Spleen (tissue), 7 donors: ENCODE data around the gene ARHGEF12.

Source experiments
- CTCF ChIP-seq, 11 experiments: fragments of 200-600 bp in 7 of 11; fragments of 450-650 bp in 4 of 11; sonication (generic) in 4 of 11; IDR thresholded peaks in 8 of 11; conservative IDR thresholded peaks in 3 of 11; 1 replicate in 7 of 11; 2 replicates in 4 of 11; pipeline versions ENCODE4 v1.4.0 to v1.8.0; 2016 to 2021; ENCODE audit warnings: antibody characterized with exemption in 11 of 11, inconsistent platforms in 4 of 11, mild to moderate bottlenecking in 1 of 11
- POLR2A ChIP-seq, 3 donors: fragments of 450-650 bp; IDR thresholded peaks; one replicate each; pipeline ENCODE4 v1.5.1; 2017; ENCODE audit warnings: antibody characterized with exemption in 3 of 3, mild to moderate bottlenecking in 1 of 3
- POLR2AphosphoS5 ChIP-seq, 3 donors: sonication (generic); formaldehyde crosslinking; IDR thresholded peaks; one replicate each; pipeline ENCODE4 v1.5.1; 2017; ENCODE audit warnings: antibody characterized with exemption in 3 of 3
- donor health status: DM: no; HTN: no; CAD: no; lungs with moderate emphysema.
- donor health status: DM: no; HTN: no; CAD: no.
- donor health status: DM: no; HTN: no; CAD: no.

GRCh38 chr11:120473503-120473902 lies 137.3 kb downstream of the ARHGEF12 start:
- TF ChIP-seq POLR2A (IDR thresholded peaks at IDR 0.05) (no peak), POLR2AphosphoS5 (IDR thresholded peaks at IDR 0.05) (no peak), CTCF (IDR thresholded peaks at IDR 0.05 in 8 of 11, conservative IDR thresholded peaks at IDR 0.05 in 3 of 11) (no peak)
